ENCODE measurements around the gene NKAPD1. TPM values are rescaled to one million over a fixed set of nuclear protein-coding genes. Genes with fewer than 3 reads are reported as not detected.
"Not testable (repeated sequence)": the region's sequence is repeated elsewhere in the genome, so short reads cannot be mapped to it uniquely, and the experiment has no call there.

The NKAPD1 gene
- total and polyA plus RNA-seq, 11 donors: 4.2 to 12.5 (median 7.6) TPM

GRCh38 chr11:112087212-112087611, 13.1 kb downstream of the NKAPD1 start:
- TF ChIP-seq CTCF (IDR thresholded peaks at IDR 0.05) (no peak), POLR2A (IDR thresholded peaks at IDR 0.05) (no peak)
- Histone ChIP-seq H3K27me3 (no peaks in the 10 kb centered on the region), H3K4me1 (peaks cover 3 to 50% (median 38%) of the 10 kb centered on the region in 12 donors), H3K4me3 (peak overlapping the region; percentile 74 to 96 (median 90)), H3K36me3 (peaks cover 0 to 77% (median 76%) of the 10 kb centered on the region in 9 donors), H3K9me3 (no peaks in the 10 kb centered on the region), H3K27ac (peak overlapping the region; percentile 55 to 95 (median 88))
- intact Hi-C loops (cut with DNase I): loop anchor here in 7 of 10 donors (5.0 to 10.0 kb wide), 6 partner anchors 60 to 212 kb away; partner anchors contain the start of genes CFAP68 (in 6 of the 7), FDXACB1 (in 6 of the 7), ALG9 (in 5 of the 7) and DLAT (in 2 of the 7)
- peak; percentile 1 to 11 (median 7) for ATAC-seq
- WGBS, 4 donors: 13 to 15% (median 14%) methylated on average over 10 of the region's 10 CpGs
- DNase-seq: no peak

- H3K27me3 ChIP-seq; H3K4me3 ChIP-seq; ATAC-seq; H3K27ac ChIP-seq; DNase-seq; H3K4me1 ChIP-seq; H3K9me3 ChIP-seq; intact Hi-C loops (cut with DNase I): not testable (repeated sequence)
- WGBS, 4 donors: 93 to 96% (median 95%) methylated on average over 2 of the region's 2 CpGs
- H3K36me3 ChIP-seq: peaks cover 0 to 86% (median 73%) of the 10 kb centered on the region in 9 donors
Measured at GRCh38 chr11:112095302-112095701, 21.2 kb downstream of the NKAPD1 start.

- Histone ChIP-seq H3K27me3 (no peaks in the 10 kb centered on the region), H3K36me3 (peaks cover 0 to 78% (median 64%) of the 10 kb centered on the region in 9 donors), H3K4me3 (no peak overlapping the region), H3K4me1 (peaks cover 0 to 7% (median 0%) of the 10 kb centered on the region in 12 donors), H3K27ac (no peak overlapping the region), H3K9me3 (no peaks in the 10 kb centered on the region)
- intact Hi-C loops (cut with DNase I): no loop called here
- ATAC-seq: no peak
- TF ChIP-seq POLR2A (IDR thresholded peaks at IDR 0.05): no peak
- no peak for TF ChIP-seq CTCF (IDR thresholded peaks at IDR 0.05)
- no peak for DNase-seq
Measured at GRCh38 chr11:112096194-112096593, 22.1 kb downstream of the NKAPD1 start.

- Histone ChIP-seq H3K27me3 (no peaks in the 10 kb centered on the region), H3K36me3 (peaks cover 0 to 60% (median 47%) of the 10 kb centered on the region in 9 donors), H3K9me3 (no peaks in the 10 kb centered on the region), H3K27ac (no peak overlapping the region), H3K4me3 (no peak overlapping the region), H3K4me1 (peaks cover 0 to 7% (median 0%) of the 10 kb centered on the region in 12 donors)
- DNase-seq (no peak), ATAC-seq (no peak)
- intact Hi-C loops (cut with DNase I): no loop called here
- 88 to 91% (median 90%) methylated on average over 11 of the region's 11 CpGs for WGBS, 4 donors
- no peak for TF ChIP-seq POLR2A (IDR thresholded peaks at IDR 0.05)
- TF ChIP-seq CTCF (IDR thresholded peaks at IDR 0.05): no peak
Measured at GRCh38 chr11:112097734-112098528, 23.8 kb downstream of the NKAPD1 start.

Measured in heart left ventricle (tissue), 16 donors.